Naive B cell (primary cell): ENCODE data around the gene SND1. TPM values are rescaled to one million over a fixed set of nuclear protein-coding genes. Genes with fewer than 3 reads are reported as not detected.

Experiments used
- ATAC-seq, 2 donors: fragments of 150-1000 bp; cut with Tn5 transposase; 2 replicates each; pipeline ENCODE4 v1.10.0; 2021; ENCODE audit warnings: low read depth in 2 of 2, mild to moderate bottlenecking in 2 of 2, moderate library complexity in 2 of 2
- DNase-seq: peaks from one replicate; pipeline ENCODE4 v3.0.0; 2022
- H3K27ac Mint-ChIP-seq, 6 donors: one replicate each; pipeline ENCODE4 v1.8.0; 2020 to 2022; ENCODE audit warnings: mild to moderate bottlenecking in 6 of 6, mixed read lengths in 6 of 6, moderate library complexity in 5 of 6, inconsistent platforms in 2 of 6
- H3K27me3 Mint-ChIP-seq, 3 donors: one replicate each; pipeline ENCODE4 v1.8.0; 2021 to 2022; ENCODE audit warnings: mixed read lengths in 3 of 3, mild to moderate bottlenecking in 1 of 3
- H3K36me3 Mint-ChIP-seq, 2 donors: one replicate each; pipeline ENCODE4 v1.8.0; 2020 to 2022; ENCODE audit warnings: mixed read lengths in 2 of 2, inconsistent platforms in 1 of 2, mild to moderate bottlenecking in 1 of 2
- H3K4me1 Mint-ChIP-seq, 3 donors: one replicate each; pipeline ENCODE4 v1.8.0; 2020 to 2022; ENCODE audit warnings: mixed read lengths in 3 of 3, inconsistent platforms in 1 of 3, mild to moderate bottlenecking in 1 of 3, moderate library complexity in 1 of 3
- H3K4me3 Mint-ChIP-seq, 8 donors: one replicate each; pipeline ENCODE4 v1.8.0; 2020 to 2022; ENCODE audit warnings: mild to moderate bottlenecking in 8 of 8, mixed read lengths in 8 of 8, moderate library complexity in 8 of 8, inconsistent platforms in 2 of 8
- H3K9me3 Mint-ChIP-seq, 7 donors: one replicate each; pipeline ENCODE4 v1.8.0; 2020 to 2022; ENCODE audit warnings: mixed read lengths in 7 of 7, mild to moderate bottlenecking in 5 of 7, inconsistent platforms in 2 of 7, moderate library complexity in 1 of 7
- polyA plus RNA-seq, 6 donors: library from polyadenylated mRNA; unstranded; fragments of 300-500 nt; fragmentation: Illumina TruSeq; gene quantifications; one replicate each; pipeline ENCODE4 v1.2.3, GENCODE V29; 2021; ENCODE audit warnings: low read depth in 6 of 6

Gene SND1
- polyA plus RNA-seq, 6 donors from 2014 or later: 50.6 to 83.1 (median 74.2) TPM

GRCh38 chr7:128129224-128129864, 477.4 kb downstream of the SND1 start:
- H3K4me3 Mint-ChIP-seq: no peak overlapping the region
- H3K9me3 Mint-ChIP-seq: no peaks in the 10 kb centered on the region
- ATAC-seq (peak in 1 of 2 donors; percentile 43), DNase-seq (no peak)
- H3K27ac Mint-ChIP-seq: no peak overlapping the region
- H3K27me3 Mint-ChIP-seq: peaks cover 8 to 16% (median 11%) of the 10 kb centered on the region in 3 donors
- H3K4me1 Mint-ChIP-seq: peaks cover 2 to 6% (median 5%) of the 10 kb centered on the region in 3 donors
- no peaks in the 10 kb centered on the region for H3K36me3 Mint-ChIP-seq

DNA sequence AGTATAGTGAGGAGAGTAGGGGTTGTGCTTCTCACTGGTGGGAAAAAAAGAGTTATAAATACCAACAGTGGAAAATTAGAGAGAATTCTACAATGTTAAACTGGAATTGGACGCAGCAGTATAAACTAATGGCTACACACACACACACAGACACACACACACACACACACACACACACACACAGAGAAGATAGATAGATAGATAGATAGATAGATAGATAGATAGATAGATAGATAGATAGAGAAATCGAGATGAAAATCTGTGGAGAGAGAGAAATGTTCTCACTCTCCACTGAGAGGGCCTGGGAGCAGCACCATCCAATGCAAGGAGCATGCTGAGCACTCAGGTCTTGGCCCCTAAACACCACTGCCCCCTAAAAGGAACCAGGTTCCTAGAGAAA, 479.1 kb downstream of the SND1 start:
- Mint-ChIP-seq H3K27me3 (peaks cover 19 to 22% (median 21%) of the 10 kb centered on the region in 3 donors), H3K4me3 (no peak overlapping the region), H3K36me3 (no peaks in the 10 kb centered on the region), H3K9me3 (no peaks in the 10 kb centered on the region), H3K4me1 (peaks cover 15 to 19% (median 16%) of the 10 kb centered on the region in 3 donors), H3K27ac (no peak overlapping the region)
- ATAC-seq (no peak), DNase-seq (no peak)

- no peak overlapping the region for H3K4me3 Mint-ChIP-seq
- peaks cover 15 to 23% (median 20%) of the 10 kb centered on the region in 3 donors for H3K4me1 Mint-ChIP-seq
- DNase-seq (no peak), ATAC-seq (no peak)
- no peaks in the 10 kb centered on the region for H3K9me3 Mint-ChIP-seq
- peaks cover 21 to 24% (median 22%) of the 10 kb centered on the region in 3 donors for H3K27me3 Mint-ChIP-seq
- no peak overlapping the region for H3K27ac Mint-ChIP-seq
- H3K36me3 Mint-ChIP-seq: no peaks in the 10 kb centered on the region
Measured at GRCh38 chr7:128131731-128132130, 479.7 kb downstream of the SND1 start.

- no peak overlapping the region for H3K4me3 Mint-ChIP-seq
- DNase-seq (no peak), ATAC-seq (no peak)
- H3K27ac Mint-ChIP-seq: no peak overlapping the region
- no peaks in the 10 kb centered on the region for H3K9me3 Mint-ChIP-seq
- H3K36me3 Mint-ChIP-seq: no peaks in the 10 kb centered on the region
- peaks cover 15 to 23% (median 20%) of the 10 kb centered on the region in 3 donors for H3K4me1 Mint-ChIP-seq
- H3K27me3 Mint-ChIP-seq: peaks cover 21 to 27% (median 24%) of the 10 kb centered on the region in 3 donors
Measured at GRCh38 chr7:128132426-128133069, 480.6 kb downstream of the SND1 start.

DNA sequence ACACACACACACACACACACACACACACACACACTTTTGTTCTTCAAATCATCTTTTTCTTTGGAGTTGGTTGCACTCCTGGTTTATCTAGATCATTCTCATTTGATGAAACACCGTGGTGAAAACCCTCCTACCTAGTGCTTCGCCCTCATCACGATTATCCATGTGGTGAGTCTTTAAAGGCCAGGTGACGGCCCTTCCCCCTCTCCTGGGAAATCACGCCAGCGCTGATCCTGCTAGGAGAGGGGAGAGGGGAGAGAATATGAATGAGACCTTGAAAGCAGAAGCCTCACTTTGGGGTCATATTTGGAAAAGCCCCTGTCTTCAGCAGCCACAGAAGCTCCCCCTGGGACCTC, 483.1 kb downstream of the SND1 start:
- peaks cover 0 to 2% (median under 1%) of the 10 kb centered on the region in 7 donors for H3K9me3 Mint-ChIP-seq
- ATAC-seq (peak; percentile 5 to 9), DNase-seq (no peak)
- no peaks in the 10 kb centered on the region for H3K36me3 Mint-ChIP-seq
- H3K4me3 Mint-ChIP-seq: peak overlapping the region; percentile 75 to 93 (median 88)
- H3K4me1 Mint-ChIP-seq: peaks cover 15 to 23% (median 20%) of the 10 kb centered on the region in 3 donors
- peak overlapping the region in 4 of 6 donors; percentile 33 to 90 (median 37) for H3K27ac Mint-ChIP-seq
- H3K27me3 Mint-ChIP-seq: peaks cover 30 to 51% (median 31%) of the 10 kb centered on the region in 3 donors

- DNase-seq: peak; percentile 67
- ATAC-seq: peak; percentile 91 to 93
- peaks cover 30 to 52% (median 31%) of the 10 kb centered on the region in 3 donors for H3K27me3 Mint-ChIP-seq
- peaks cover 15 to 23% (median 20%) of the 10 kb centered on the region in 3 donors for H3K4me1 Mint-ChIP-seq
- H3K36me3 Mint-ChIP-seq: no peaks in the 10 kb centered on the region
- peak overlapping the region; percentile 75 to 94 (median 89) for H3K4me3 Mint-ChIP-seq
- peaks cover 0 to 7% (median 2%) of the 10 kb centered on the region in 7 donors for H3K9me3 Mint-ChIP-seq
- H3K27ac Mint-ChIP-seq: peak overlapping the region in 4 of 6 donors; percentile 13 to 77 (median 68)
Measured at GRCh38 chr7:128135515-128136214, 483.7 kb downstream of the SND1 start.

DNA sequence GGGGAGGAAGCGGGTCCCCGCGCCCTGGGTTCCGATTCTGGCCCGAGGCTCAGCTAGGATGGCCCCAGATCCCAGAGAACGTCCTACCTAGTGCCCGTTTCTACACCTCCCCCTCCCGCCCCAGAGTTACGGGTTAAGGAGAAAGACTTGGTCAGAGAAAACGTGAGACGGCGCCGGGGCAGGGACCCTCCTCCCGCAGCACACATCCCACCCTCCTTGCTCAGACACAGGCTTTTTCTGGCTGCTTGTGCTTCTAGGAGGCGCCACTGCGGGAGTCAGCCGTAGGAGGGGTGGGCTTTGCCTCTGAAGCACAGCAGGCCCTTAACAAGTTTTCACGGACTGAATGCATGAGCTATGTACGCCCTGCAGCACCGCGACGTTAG, 484.2 kb downstream of the SND1 start:
- Mint-ChIP-seq H3K27me3 (peaks cover 30 to 52% (median 32%) of the 10 kb centered on the region in 3 donors), H3K36me3 (no peaks in the 10 kb centered on the region), H3K27ac (peak overlapping the region in 4 of 6 donors; percentile 13 to 77 (median 68)), H3K4me3 (peak overlapping the region; percentile 75 to 94 (median 89)), H3K9me3 (peaks cover 0 to 9% (median 2%) of the 10 kb centered on the region in 7 donors), H3K4me1 (peaks cover 15 to 23% (median 20%) of the 10 kb centered on the region in 3 donors)
- ATAC-seq: peak; percentile 9 to 13
- no peak for DNase-seq

DNA sequence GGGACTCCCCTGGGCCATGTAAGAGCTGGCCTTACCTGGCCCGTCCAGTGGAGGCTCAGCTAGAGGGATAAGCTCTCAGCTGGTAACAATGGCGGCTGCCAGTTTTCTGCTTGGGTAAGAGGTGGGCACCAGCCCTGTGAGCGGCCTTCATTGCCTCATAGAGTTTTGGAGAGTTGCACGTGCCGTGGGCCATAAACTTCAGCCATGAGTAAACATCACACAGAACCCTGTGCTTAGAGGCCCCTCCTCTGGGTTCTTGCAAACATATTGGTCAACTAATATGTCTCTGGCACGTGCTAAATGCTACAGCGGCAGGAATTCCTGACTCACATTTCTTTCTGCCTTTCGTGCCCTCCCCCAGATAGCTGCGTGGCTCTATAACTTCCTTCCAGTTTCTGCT, 485.2 kb downstream of the SND1 start:
- no peak for DNase-seq
- no peak for ATAC-seq
- no peaks in the 10 kb centered on the region for H3K36me3 Mint-ChIP-seq

GRCh38 chr7:128139406-128139805, 487.4 kb downstream of the SND1 start:
- no peak for DNase-seq
- H3K27me3 Mint-ChIP-seq: peaks cover 18 to 40% (median 29%) of the 10 kb centered on the region in 3 donors
- no peak overlapping the region for H3K27ac Mint-ChIP-seq
- H3K4me1 Mint-ChIP-seq: peaks cover 9 to 18% (median 17%) of the 10 kb centered on the region in 3 donors
- peaks cover 8% of the 10 kb centered on the region in 2 donors for H3K36me3 Mint-ChIP-seq
- ATAC-seq: no peak
- peaks cover 4 to 26% (median 11%) of the 10 kb centered on the region in 7 donors for H3K9me3 Mint-ChIP-seq
- H3K4me3 Mint-ChIP-seq: no peak overlapping the region

More for the DNA sequence above, 485.2 kb downstream of the SND1 start:
- no peak overlapping the region for H3K27ac Mint-ChIP-seq
- peaks cover 15 to 23% (median 20%) of the 10 kb centered on the region in 3 donors for H3K4me1 Mint-ChIP-seq
- H3K9me3 Mint-ChIP-seq: peaks cover 0 to 9% (median 2%) of the 10 kb centered on the region in 7 donors
- peak overlapping the region in 7 of 8 donors; percentile 24 to 94 (median 47) for H3K4me3 Mint-ChIP-seq
- peaks cover 25 to 52% (median 38%) of the 10 kb centered on the region in 3 donors for H3K27me3 Mint-ChIP-seq

DNA sequence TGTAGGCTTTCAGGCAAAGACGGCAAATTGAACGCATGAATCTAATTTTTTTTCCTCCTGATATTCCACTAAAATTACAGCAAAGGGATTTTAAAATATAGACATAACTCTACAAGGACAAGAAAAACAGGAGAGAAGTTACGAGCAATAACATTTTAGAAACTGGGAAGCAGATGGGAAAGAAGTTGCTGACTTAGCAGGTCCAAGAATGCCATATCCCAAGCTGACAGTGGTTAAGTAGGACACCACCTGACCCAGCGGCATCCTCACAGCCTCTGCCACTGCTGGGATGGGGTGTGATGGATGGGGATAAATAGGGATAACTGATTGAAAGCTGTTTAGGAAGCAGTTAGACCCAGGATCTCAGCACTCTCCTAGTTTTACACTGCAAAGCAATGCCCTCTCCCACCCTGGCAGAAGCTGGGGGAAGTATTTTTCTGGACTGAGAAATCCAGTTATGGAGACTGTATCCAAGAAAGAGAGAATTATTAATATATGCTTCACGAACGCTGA, 489.7 kb downstream of the SND1 start:
- peaks cover 14 to 30% (median 17%) of the 10 kb centered on the region in 3 donors for H3K27me3 Mint-ChIP-seq
- ATAC-seq: no peak
- DNase-seq: no peak
- H3K4me1 Mint-ChIP-seq: no peaks in the 10 kb centered on the region
- H3K27ac Mint-ChIP-seq: no peak overlapping the region
- H3K36me3 Mint-ChIP-seq: peaks cover 8% of the 10 kb centered on the region in 2 donors
- peaks cover 4 to 30% (median 13%) of the 10 kb centered on the region in 7 donors for H3K9me3 Mint-ChIP-seq
- no peak overlapping the region for H3K4me3 Mint-ChIP-seq

Other genes starting within 250 kb of the SND1 start
- 10 to 100 TPM in 5 of 6 donors, 1 to 10 TPM in 1; 9.3 to 25.3 (median 15.9) TPM for gene GCC1, start 66.6 kb upstream of the SND1 start, polyA plus RNA-seq
- 100 to 1,000 TPM; 126 to 152 (median 146) TPM for gene ARF5, start 63.8 kb upstream of the SND1 start, polyA plus RNA-seq
- gene FSCN3, start 58.5 kb upstream of the SND1 start, polyA plus RNA-seq: under 1 TPM in 2 of 6 donors, not detected in 4; 0.52 to 0.71 TPM
- gene PAX4, start 34.1 kb upstream of the SND1 start, polyA plus RNA-seq: not detected